HG03521 (cell line): Measurements from ENCODE around the gene ZNF792.
"Not testable (repeated sequence)": the region's sequence is repeated elsewhere in the genome, so short reads cannot be mapped to it uniquely, and the experiment has no call there.

Experiments
- ATAC-seq: cut with Tn5 transposase; IDR thresholded peaks from one replicate; pipeline ENCODE4 v1.9.1; 2021; ENCODE audit warnings: mild to moderate bottlenecking, moderate library complexity; ENCODE audit not compliant: unreplicated experiment

Gene ZNF792

GRCh38 chr19:34998777-34999497, 34.9 kb upstream of the ZNF792 start:
- no peak for ATAC-seq

GRCh38 chr19:34998224-34998623, 34.2 kb upstream of the ZNF792 start:
- ATAC-seq: not testable (repeated sequence)

DNA sequence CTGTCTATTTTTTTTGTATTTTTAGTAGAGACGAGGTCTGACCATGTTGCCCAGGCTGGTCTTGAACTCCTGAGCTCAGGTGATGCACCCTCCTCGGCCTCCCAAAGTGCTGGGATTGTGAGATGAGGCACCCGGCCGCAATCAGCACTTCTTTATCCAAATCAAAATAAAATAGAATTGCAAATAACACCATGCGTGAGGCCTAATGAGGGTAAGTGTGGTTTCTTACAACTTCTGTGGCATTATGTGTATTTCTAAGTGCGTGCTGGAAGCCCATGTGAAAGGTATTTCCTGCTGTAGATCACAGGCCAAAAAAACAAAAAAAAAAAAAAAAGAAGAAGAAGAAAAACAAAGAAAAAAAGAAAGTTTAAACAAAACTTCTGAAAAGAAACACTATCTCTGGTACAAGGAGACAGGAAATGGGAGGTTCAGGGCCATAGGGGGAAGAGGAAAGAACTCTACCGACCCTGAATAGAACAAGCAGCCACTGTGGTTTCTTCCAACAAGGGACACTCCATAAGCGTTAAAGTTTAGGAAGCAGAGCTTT, 33.1 kb upstream of the ZNF792 start:
- no peak for ATAC-seq

DNA sequence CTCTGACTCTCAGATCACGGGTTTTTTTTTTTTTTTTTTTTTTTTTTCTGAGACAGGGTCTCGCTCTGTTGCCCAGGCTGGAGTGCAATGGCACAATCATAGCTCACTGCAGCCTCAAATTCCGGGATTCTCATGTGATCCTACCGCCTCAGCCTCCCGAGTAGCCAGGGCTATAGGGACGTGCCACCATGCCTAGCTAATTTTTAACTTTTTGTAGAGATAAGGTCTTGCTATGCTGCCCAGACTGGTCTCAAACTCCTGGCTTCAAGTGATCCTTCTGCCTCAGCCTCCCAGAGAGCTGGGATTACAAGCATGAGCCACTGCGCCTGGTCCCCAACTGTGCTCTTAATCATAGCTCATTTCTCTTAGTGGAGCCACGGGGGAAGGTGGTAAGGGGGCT, 31.5 kb upstream of the ZNF792 start:
- no peak for ATAC-seq

DNA sequence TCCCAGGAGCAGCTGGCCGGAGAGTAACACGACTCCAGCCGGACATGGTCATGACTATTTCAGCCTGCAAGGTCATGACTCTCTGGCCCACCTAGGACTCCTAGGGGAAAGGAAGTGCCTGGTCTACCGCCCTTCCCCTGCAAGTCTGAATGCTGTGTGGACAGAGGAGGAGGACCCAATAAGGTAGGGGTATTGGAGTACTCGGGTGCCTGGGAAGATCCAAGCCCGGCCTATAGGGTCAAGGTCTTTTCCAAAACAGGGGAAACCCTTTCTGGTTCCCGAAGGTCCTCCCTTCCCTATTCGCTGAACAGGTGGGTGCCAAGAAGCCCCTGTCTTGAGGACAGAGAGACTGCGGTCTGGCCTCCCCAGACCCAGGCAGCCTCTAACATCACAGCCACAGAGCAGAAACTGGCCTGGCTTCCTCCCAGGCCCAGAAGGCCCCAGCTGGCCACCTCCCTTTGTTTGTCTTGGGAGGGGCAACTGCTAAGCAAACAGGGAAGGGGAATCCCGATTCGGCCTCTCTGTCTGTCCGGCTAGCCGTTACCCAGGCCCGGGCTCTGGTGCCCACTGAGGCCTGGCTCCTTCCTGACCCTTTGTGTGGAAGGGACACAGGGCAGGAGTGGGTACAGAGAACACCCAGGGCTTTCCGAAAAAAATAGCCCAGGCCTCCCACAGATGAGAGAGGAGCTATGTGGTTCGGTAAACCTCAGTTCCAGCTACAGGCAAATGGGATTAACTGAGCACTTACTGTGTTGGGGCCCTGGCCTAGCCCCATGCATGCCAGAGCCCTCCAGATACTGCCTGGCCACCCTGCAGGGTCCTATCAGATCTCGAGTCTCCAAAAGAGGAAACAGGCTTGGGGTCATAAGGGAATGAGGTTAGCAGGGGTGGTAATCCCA, 30.9 kb upstream of the ZNF792 start:
- ATAC-seq: no peak

DNA sequence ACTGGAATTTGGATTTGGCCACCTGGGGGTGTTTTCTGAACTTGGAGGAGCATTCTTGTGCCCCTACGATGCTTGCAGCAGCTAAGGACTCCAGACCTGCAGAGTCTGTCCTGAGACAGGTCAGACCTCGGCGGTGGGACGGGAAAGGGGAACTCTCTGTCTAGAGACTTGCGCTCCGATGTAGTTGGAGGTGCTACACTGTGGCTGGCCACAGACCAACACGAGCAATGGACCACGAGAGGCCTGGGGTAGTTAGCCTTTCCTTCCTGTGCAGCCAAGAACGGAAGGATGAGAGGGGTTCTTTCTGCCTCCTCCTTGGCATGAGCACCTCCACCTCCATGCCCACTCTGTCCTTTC, 30.2 kb upstream of the ZNF792 start:
- ATAC-seq: no peak

DNA sequence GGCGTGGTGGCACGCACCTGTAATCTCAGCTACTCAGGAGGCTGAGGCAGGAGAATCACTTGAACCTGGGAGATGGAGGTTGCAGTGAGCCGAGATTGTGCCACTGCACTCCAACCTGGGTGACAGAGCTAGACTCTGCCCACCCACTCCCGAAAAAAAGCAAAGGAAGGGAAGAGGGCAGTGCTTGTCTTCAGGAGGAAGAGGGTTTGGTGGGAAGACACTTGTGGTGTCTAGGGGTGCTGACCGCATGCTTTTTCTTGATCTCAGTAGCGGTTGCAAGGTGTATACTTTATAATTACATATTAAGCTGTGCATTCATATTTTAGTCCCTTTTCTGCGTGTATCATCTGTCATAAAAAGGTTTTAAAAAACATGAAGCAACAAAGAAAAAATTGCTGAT, 28.6 kb upstream of the ZNF792 start:
- not testable (repeated sequence) for ATAC-seq

- ATAC-seq: no peak
These were observed 27.7 kb upstream of the ZNF792 start for GRCh38 chr19:34991542-34992333.

GRCh38 chr19:34990578-34991192, 26.7 kb upstream of the ZNF792 start:
- no peak for ATAC-seq

DNA sequence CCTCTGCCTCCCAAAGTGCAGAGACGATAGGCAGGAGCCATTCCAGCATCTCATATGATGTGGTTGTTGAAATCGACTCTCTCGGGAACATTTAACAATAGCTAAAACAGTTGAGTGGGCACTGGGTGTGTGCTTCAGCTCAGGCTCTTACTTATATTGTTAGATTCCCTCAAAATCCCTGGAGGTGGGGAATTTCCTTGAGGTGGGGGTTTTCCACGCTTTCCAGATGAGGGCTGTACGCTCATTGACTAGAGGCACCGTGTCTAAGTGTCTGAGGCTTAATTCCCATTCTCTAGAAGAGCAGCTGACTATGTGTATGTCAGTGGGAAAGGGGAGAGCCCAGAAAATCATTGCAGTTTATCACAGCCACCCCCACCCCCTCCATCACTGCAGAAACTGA, 25.3 kb upstream of the ZNF792 start:
- ATAC-seq: no peak

GRCh38 chr19:34988119-34988518, 24.1 kb upstream of the ZNF792 start:
- no peak for ATAC-seq

GRCh38 chr19:34985249-34986022, 21.4 kb upstream of the ZNF792 start:
- no peak for ATAC-seq

DNA sequence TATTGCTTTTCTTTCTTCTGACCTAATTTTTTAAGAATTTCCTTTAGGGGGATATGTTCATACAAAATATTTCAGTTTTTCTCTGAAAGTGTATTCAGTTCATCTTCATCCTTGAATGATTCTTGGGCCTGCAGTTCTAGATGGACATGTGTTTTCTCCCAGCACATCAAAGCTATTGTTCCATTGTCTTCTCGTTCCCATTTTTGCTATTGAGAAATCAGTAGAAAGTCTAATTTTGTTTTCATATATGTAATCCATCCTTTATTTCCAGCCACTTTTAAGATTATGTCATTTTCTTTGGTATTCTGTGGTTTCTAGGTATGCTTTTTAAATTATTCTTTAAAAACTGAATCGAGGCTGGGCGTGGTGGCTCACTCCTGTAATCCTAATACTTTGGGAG, 20.3 kb upstream of the ZNF792 start:
- no peak for ATAC-seq

DNA sequence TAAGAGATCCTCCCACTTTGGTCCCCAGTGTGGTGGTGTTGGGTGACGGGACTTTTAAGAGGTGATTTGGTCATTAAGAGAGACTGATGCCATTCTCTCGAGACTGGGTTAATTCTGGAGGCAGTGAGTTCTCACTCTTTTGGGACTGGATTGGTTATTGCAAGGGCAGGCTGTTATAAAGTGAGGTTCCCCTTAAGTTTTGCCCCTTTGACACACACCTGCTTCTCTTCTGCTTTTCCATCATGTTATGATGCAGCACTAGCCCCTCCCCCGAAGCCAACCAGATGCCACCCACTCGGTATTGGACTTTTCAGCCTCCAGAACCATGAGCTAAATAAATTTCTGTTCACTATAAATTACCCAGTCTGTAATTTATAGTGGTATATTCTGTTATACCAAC, 19.8 kb upstream of the ZNF792 start:
- ATAC-seq: no peak

GRCh38 chr19:34982275-34982674, 18.2 kb upstream of the ZNF792 start:
- no peak for ATAC-seq

GRCh38 chr19:34979819-34980640, 16.0 kb upstream of the ZNF792 start:
- no peak for ATAC-seq

- no peak for ATAC-seq
These were observed 12.6 kb upstream of the ZNF792 start for GRCh38 chr19:34976611-34977010.

DNA sequence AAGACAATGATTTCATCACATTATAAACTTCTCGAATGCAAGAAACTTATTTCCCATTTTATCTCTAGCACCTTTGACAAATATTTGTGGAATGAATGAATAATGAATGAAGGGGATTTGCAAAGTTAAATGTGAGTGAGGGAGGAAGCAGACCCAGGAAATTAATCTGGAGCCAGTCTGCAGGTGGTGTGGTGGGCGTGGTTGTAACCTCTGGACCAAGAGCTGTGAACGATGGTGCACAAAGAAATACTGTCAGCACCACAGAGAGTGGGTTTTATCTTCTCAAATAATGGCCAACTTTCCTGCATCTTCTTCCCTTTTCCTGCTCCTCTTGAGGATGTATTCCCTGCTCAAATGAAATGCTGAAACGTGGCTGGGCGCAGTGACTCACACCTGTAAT, 11.0 kb upstream of the ZNF792 start:
- no peak for ATAC-seq

- no peak for ATAC-seq
These were observed 10.6 kb upstream of the ZNF792 start for GRCh38 chr19:34974646-34975045.
